HepG2 (cell line): Measurements from ENCODE around the gene ERMARD. TPM values are rescaled to one million over a fixed set of nuclear protein-coding genes. Genes with fewer than 3 reads are reported as not detected.

ENCODE experiments used
- KLF12 ChIP-seq: sonication (generic); formaldehyde crosslinking; IDR thresholded peaks from 2 replicates; pipeline ENCODE4 v1.4.0; 2020; ENCODE audit warnings: missing genetic modification reagents, borderline replicate concordance
- MIER2 ChIP-seq: IDR thresholded peaks from 2 replicates; pipeline ENCODE4 v1.6.1; 2016; ENCODE audit warnings: missing biosample characterization, missing genetic modification reagents
- NFYB ChIP-seq: sonication (generic); formaldehyde crosslinking; IDR thresholded peaks from 2 replicates; pipeline ENCODE4 v1.4.0; 2020; ENCODE audit warnings: missing genetic modification reagents
- NFYC ChIP-seq: IDR thresholded peaks from 2 replicates; pipeline ENCODE4 v1.6.1; 2016; ENCODE audit warnings: missing genetic modification reagents, missing compliant biosample characterization
- NR2F1 ChIP-seq, 2 experiments: fragments of 450-650 bp in 1 of 2; formaldehyde crosslinking in 1 of 2; IDR thresholded peaks; 2 replicates each; pipeline versions ENCODE4 v1.5.0 to v1.6.1; 2016 to 2020; ENCODE audit warnings: mild to moderate bottlenecking in 1 of 2, missing compliant biosample characterization in 1 of 2, missing genetic modification reagents in 1 of 2, moderate library complexity in 1 of 2
- PHB2 ChIP-seq: fragments of 450-650 bp; IDR thresholded peaks from 2 replicates; pipeline ENCODE4 v1.6.1; 2018; ENCODE audit not compliant: partially characterized antibody
- SP140L ChIP-seq: sonication (generic); formaldehyde crosslinking; IDR thresholded peaks from 2 replicates; pipeline ENCODE4 v1.4.0; 2020; ENCODE audit warnings: missing genetic modification reagents, borderline replicate concordance
- SYNCRIP ChIP-seq: fragments of 200-400 bp; formaldehyde crosslinking; IDR thresholded peaks from 2 replicates; pipeline ENCODE4 v1.6.1; 2018; ENCODE audit warnings: mild to moderate bottlenecking, low read depth, low read length; ENCODE audit not compliant: insufficient read depth
- TOE1 ChIP-seq: sonication (generic); formaldehyde crosslinking; IDR thresholded peaks from 2 replicates; pipeline ENCODE4 v1.4.0; 2020; ENCODE audit warnings: mild to moderate bottlenecking, missing genetic modification reagents
- ZNF224 ChIP-seq: sonication (generic); formaldehyde crosslinking; IDR thresholded peaks from 2 replicates; pipeline ENCODE4 v1.5.0; 2020; ENCODE audit warnings: mild to moderate bottlenecking, missing genetic modification reagents
- ZNF83 ChIP-seq: sonication (generic); formaldehyde crosslinking; IDR thresholded peaks from 2 replicates; pipeline ENCODE4 v1.4.0; 2020; ENCODE audit warnings: missing genetic modification reagents, mild to moderate bottlenecking, borderline replicate concordance
- polyA plus RNA-seq, 8 experiments: library from polyadenylated mRNA; depleted of rRNA in 3 of 8; stranded (reverse) in 7 of 8; unstranded in 1 of 8; fragments of >200 nt; fragmentation: Illumina TruSeq in 4 of 8; extraction: Trizol in 4 of 8; gene quantifications; 2 replicates each; pipeline versions ENCODE4 v1.2.1 to v1.2.3, GENCODE V29; 2011 to 2016; ENCODE audit warnings: low read depth in 4 of 8, missing spikeins in 1 of 8, mixed read lengths in 1 of 8; ENCODE audit not compliant: insufficient read depth in 1 of 8
- total RNA-seq, 5 experiments: library from RNA; depleted of rRNA; stranded (reverse); fragments of >200 nt; fragmentation: Illumina TruSeq; extraction: Trizol; gene quantifications; 2 replicates each; pipeline ENCODE4 v1.2.3, GENCODE V29; 2016; ENCODE audit warnings: low read depth in 1 of 5
- TF ChIP-seq, protein P1 (sequence below), 2 experiments: fragments of 450-650 bp in 1 of 2; sonication (generic) in 1 of 2; formaldehyde crosslinking in 1 of 2; IDR thresholded peaks; 2 replicates each; pipeline versions ENCODE4 v1.6.1 to v1.8.0; 2016 to 2022; ENCODE audit warnings: antibody characterized with exemption in 1 of 2, mild to moderate bottlenecking in 1 of 2, missing genetic modification reagents in 1 of 2
- TF ChIP-seq, protein P2 (sequence below): sonication (generic); formaldehyde crosslinking; IDR thresholded peaks from 2 replicates; pipeline ENCODE4 v1.8.0; 2022; ENCODE audit warnings: mild to moderate bottlenecking, missing genetic modification reagents, moderate library complexity

Gene ERMARD
- total and polyA plus RNA-seq, 2 of the 13 experiments (the other 11 are each of a cell fraction or from before 2014, with no cell fraction given): 8.8 to 10.7 TPM

DNA sequence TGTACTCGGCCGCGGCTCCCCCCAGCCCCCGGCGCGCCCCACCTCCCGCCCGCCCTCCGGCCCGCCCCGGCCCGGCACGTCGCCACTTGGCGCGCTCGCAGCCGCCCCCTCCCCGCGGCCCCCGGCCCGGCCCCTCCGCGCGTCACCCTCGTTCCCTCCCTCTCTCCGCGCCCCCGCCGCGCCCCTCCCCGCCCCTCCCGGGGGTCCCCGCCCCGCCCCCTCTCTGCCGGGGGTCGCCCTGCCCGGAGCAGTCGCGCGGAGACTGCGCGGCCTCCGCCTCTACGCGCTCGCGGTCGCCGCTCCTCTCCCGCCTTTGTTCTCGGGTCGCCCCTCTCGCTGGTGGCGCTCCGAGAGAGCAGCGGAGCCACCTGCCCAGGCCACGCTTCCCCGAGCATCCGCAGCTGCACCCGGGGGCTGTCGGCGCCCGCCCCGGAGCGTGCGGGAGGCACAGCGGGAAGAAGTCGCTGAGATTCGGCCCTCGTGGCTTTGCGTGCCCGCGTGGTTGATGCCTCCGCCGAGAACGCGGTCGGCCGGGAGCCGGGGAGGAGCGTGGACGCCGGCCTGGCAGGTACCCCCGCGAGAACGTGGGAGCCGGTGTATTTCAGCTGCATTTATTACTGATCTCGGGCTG lies 26.8 kb upstream of the ERMARD start, which contains the start of gene PHF10 (continued):
- TF ChIP-seq, protein P1, sequence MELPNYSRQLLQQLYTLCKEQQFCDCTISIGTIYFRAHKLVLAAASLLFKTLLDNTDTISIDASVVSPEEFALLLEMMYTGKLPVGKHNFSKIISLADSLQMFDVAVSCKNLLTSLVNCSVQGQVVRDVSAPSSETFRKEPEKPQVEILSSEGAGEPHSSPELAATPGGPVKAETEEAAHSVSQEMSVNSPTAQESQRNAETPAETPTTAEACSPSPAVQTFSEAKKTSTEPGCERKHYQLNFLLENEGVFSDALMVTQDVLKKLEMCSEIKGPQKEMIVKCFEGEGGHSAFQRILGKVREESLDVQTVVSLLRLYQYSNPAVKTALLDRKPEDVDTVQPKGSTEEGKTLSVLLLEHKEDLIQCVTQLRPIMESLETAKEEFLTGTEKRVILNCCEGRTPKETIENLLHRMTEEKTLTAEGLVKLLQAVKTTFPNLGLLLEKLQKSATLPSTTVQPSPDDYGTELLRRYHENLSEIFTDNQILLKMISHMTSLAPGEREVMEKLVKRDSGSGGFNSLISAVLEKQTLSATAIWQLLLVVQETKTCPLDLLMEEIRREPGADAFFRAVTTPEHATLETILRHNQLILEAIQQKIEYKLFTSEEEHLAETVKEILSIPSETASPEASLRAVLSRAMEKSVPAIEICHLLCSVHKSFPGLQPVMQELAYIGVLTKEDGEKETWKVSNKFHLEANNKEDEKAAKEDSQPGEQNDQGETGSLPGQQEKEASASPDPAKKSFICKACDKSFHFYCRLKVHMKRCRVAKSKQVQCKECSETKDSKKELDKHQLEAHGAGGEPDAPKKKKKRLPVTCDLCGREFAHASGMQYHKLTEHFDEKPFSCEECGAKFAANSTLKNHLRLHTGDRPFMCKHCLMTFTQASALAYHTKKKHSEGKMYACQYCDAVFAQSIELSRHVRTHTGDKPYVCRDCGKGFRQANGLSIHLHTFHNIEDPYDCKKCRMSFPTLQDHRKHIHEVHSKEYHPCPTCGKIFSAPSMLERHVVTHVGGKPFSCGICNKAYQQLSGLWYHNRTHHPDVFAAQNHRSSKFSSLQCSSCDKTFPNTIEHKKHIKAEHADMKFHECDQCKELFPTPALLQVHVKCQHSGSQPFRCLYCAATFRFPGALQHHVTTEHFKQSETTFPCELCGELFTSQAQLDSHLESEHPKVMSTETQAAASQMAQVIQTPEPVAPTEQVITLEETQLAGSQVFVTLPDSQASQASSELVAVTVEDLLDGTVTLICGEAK (IDR thresholded peaks at IDR 0.05): no peak
- TF ChIP-seq, protein P1 (CRISPR knock-in tag; IDR thresholded peaks at IDR 0.05): peak; percentile 85; the same call in 1 of the 2 replicates
- TF ChIP-seq NR2F1 (CRISPR knock-in tag; IDR thresholded peaks at IDR 0.05) (no peak), NFYB (CRISPR knock-in tag) (0 out of 2 replicates have a peak, but pooled peaks have one; percentile 8), SP140L (CRISPR knock-in tag) (peak; percentile 1; the same call in 1 of the 2 replicates), KLF12 (CRISPR knock-in tag) (no peak), MIER2 (CRISPR knock-in tag) (peak; percentile 55; the same call in 1 of the 2 replicates), ZNF224 (CRISPR knock-in tag) (no peak), TOE1 (CRISPR knock-in tag) (0 out of 2 replicates have a peak, but pooled peaks have one; percentile 74), ZNF83 (0 out of 2 replicates have a peak, but pooled peaks have one; percentile 33), SYNCRIP (no peak), NFYC (CRISPR knock-in tag) (no peak), PHB2 (no peak)
- TF ChIP-seq, protein P2, sequence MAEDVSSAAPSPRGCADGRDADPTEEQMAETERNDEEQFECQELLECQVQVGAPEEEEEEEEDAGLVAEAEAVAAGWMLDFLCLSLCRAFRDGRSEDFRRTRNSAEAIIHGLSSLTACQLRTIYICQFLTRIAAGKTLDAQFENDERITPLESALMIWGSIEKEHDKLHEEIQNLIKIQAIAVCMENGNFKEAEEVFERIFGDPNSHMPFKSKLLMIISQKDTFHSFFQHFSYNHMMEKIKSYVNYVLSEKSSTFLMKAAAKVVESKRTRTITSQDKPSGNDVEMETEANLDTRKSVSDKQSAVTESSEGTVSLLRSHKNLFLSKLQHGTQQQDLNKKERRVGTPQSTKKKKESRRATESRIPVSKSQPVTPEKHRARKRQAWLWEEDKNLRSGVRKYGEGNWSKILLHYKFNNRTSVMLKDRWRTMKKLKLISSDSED (CRISPR knock-in tag): peak; percentile 95
